K562 (cell line): Measurements from ENCODE around the gene SLC25A40. TPM values are rescaled to one million over a fixed set of nuclear protein-coding genes. Genes with fewer than 3 reads are reported as not detected.
A peak's percentile ranks its signal among the peaks of the same experiment; 100 is the strongest.

Experiments
- CREM ChIP-seq: IDR thresholded peaks from 2 replicates; pipeline ENCODE4 v1.6.1; 2014; ENCODE audit warnings: antibody characterized with exemption, low read depth
- GTF2E2 ChIP-seq: fragments of 200-800 bp; sonication (Bioruptor generic); IDR thresholded peaks from 2 replicates; pipeline ENCODE4 v1.6.1; 2016; ENCODE audit warnings: missing genetic modification characterization, missing compliant biosample characterization
- HOXB6 ChIP-seq: fragments of 250-450 bp; sonication (Bioruptor Pico); IDR thresholded peaks from 2 replicates; pipeline ENCODE4 v1.5.1; 2022; ENCODE audit warnings: mild to moderate bottlenecking, borderline replicate concordance
- JUND ChIP-seq, 2 experiments: IDR thresholded peaks; 2 replicates in 1 of 2; 3 replicates in 1 of 2; pipeline ENCODE4 v1.6.1; 2011; ENCODE audit warnings: borderline replicate concordance in 2 of 2, low read depth in 2 of 2, low read length in 2 of 2, improper control_type of control experiment in 1 of 2, missing biosample characterization in 1 of 2, missing genetic modification characterization in 1 of 2, missing genetic modification reagents in 1 of 2
- KLF16 ChIP-seq: IDR thresholded peaks from 2 replicates; pipeline ENCODE4 v1.6.1; 2016; ENCODE audit warnings: antibody characterized with exemption
- LARP7 ChIP-seq: fragments of 450-650 bp; IDR thresholded peaks from 2 replicates; pipeline ENCODE4 v1.6.1; 2016
- MTA1 ChIP-seq: fragments of 450-650 bp; IDR thresholded peaks from 2 replicates; pipeline ENCODE4 v1.6.1; 2017; ENCODE audit warnings: borderline replicate concordance
- NFIX ChIP-seq: fragments of 250-450 bp; sonication (Bioruptor Pico); IDR thresholded peaks from 2 replicates; pipeline ENCODE4 v1.4.0; 2020; ENCODE audit warnings: low read depth, mild to moderate bottlenecking, moderate library complexity
- RBBP5 ChIP-seq: fragments of 200-600 bp; sonication (generic); IDR thresholded peaks from 2 replicates; pipeline ENCODE4 v1.6.1; 2012; ENCODE audit warnings: borderline replicate concordance, mild to moderate bottlenecking, low read length, control low read depth, inconsistent platforms; ENCODE audit not compliant: insufficient read depth, poor library complexity, severe bottlenecking
- TAL1 ChIP-seq: fragments of 450-650 bp; IDR thresholded peaks from 2 replicates; pipeline ENCODE4 v1.6.1; 2016; ENCODE audit warnings: mild to moderate bottlenecking
- TSC22D4 ChIP-seq: fragments of 450-650 bp; IDR thresholded peaks from 2 replicates; pipeline ENCODE4 v1.6.1; 2016; ENCODE audit warnings: missing genetic modification characterization, missing biosample characterization, control low read depth
- ZNF121 ChIP-seq: sonication (generic); formaldehyde crosslinking; conservative IDR thresholded peaks from 2 replicates; pipeline ENCODE4 v1.8.0; 2022; ENCODE audit warnings: missing genetic modification reagents
- ZZZ3 ChIP-seq: fragments of 450-650 bp; IDR thresholded peaks from 2 replicates; pipeline ENCODE4 v1.6.1; 2016; ENCODE audit warnings: antibody characterized with exemption, mild to moderate bottlenecking, moderate library complexity
- polyA plus RNA-seq, 8 experiments: library from polyadenylated mRNA; depleted of rRNA in 4 of 8; stranded (reverse) in 5 of 8; unstranded in 3 of 8; fragments of >200 nt; fragmentation: Nextera tagmentation in 2 of 8; fragmentation: Illumina TruSeq in 1 of 8; extraction: Ambion mirVana in 2 of 8; extraction: Trizol in 1 of 8; gene quantifications; 2 replicates each; pipeline versions ENCODE4 v1.2.1 to v1.2.3, GENCODE V29; 2011 to 2014; ENCODE audit warnings: inconsistent platforms in 1 of 8, missing spikeins in 1 of 8
- total RNA-seq, 7 experiments: library from RNA; depleted of rRNA in 6 of 7; stranded (reverse); fragments of >200 nt in 6 of 7; fragmentation: Illumina TruSeq in 2 of 7; extraction: Trizol in 2 of 7; gene quantifications; 2 replicates each; pipeline versions ENCODE4 v1.2.1 to v1.2.3, GENCODE V29; 2011 to 2021; ENCODE audit warnings: low replicate concordance in 1 of 7
- TF ChIP-seq, protein P1 (sequence below), 2 experiments: IDR thresholded peaks; 2 replicates each; pipeline ENCODE4 v1.6.1; 2012; ENCODE audit warnings: improper control_type of control experiment in 2 of 2, low read depth in 2 of 2, low read length in 2 of 2, borderline replicate concordance in 1 of 2
- TF ChIP-seq, protein P2 (sequence below), 2 experiments: fragments of 150-350 bp in 1 of 2; IDR thresholded peaks; 2 replicates each; pipeline ENCODE4 v1.6.1; 2012 to 2016; ENCODE audit warnings: low read depth in 2 of 2, low read length in 2 of 2, mild to moderate bottlenecking in 1 of 2, moderate library complexity in 1 of 2
- TF ChIP-seq, protein P3 (sequence below): fragments of 250-450 bp; sonication (Bioruptor Pico); IDR thresholded peaks from 2 replicates; pipeline ENCODE4 v1.8.0; 2022; ENCODE audit warnings: moderate library complexity, mild to moderate bottlenecking, inconsistent platforms
- TF ChIP-seq, protein P4 (sequence below): sonication (generic); formaldehyde crosslinking; IDR thresholded peaks from 2 replicates; pipeline ENCODE4 v1.8.1; 2023; ENCODE audit warnings: mild to moderate bottlenecking, missing genetic modification reagents

SLC25A40 gene
- total and polyA plus RNA-seq, 9 of the 15 experiments (the other 6 are each of a cell fraction or from before 2014, with no cell fraction given), result 6.7 to 44.0 (median 26.5) TPM

DNA sequence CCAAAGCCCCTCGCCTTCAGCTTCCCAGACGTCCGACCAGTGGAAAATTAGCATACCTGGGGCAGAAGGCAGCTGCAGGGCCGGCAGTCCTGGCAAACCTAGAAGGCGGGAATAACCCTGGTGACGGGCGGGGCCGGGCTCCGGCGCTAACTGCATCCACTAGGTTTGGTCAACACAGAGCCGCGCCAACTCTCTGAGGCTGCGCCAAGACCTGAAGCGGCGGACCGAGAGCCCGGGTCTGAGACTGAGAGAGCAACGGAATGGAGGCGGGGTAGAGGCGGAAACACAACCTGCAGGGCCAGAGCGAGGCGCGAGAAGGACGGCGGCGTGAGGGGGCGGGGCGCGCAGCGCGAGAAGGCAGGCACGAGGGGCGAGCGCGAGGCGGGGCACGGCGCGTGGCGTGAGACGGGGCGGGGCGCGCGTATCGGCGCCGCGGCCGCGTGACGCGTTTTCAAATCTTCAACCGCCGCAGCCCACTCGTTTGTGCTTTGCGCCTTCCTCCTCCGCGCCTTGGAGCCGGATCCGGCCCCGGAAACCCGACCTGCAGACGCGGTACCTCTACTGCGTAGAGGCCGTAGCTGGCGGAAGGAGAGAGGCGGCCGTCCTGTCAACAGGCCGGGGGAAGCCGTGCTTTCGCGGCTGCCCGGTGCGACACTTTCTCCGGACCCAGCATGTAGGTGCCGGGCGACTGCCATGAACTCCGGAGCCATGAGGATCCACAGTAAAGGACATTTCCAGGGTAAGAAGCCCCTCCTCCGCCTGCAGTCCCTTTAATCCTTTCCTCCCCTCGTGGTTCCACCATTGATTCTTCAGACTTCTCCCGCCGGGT is at the start of gene SLC25A40, which contains the start of gene DBF4 (continued):
- peak; percentile 93 for TF ChIP-seq CREM
- peak; percentile 6; the same call in 1 of the 2 replicates for TF ChIP-seq JUND (IDR thresholded peaks at IDR 0.05; ENCODE audit: borderline replicate concordance, low read depth, low read length)
- TF ChIP-seq JUND (tag; IDR thresholded peaks at IDR 0.05; ENCODE audit: borderline replicate concordance, low read depth, low read length), result peak; percentile 32; the same call in 1 of the 3 replicates
- TF ChIP-seq, protein P1, sequence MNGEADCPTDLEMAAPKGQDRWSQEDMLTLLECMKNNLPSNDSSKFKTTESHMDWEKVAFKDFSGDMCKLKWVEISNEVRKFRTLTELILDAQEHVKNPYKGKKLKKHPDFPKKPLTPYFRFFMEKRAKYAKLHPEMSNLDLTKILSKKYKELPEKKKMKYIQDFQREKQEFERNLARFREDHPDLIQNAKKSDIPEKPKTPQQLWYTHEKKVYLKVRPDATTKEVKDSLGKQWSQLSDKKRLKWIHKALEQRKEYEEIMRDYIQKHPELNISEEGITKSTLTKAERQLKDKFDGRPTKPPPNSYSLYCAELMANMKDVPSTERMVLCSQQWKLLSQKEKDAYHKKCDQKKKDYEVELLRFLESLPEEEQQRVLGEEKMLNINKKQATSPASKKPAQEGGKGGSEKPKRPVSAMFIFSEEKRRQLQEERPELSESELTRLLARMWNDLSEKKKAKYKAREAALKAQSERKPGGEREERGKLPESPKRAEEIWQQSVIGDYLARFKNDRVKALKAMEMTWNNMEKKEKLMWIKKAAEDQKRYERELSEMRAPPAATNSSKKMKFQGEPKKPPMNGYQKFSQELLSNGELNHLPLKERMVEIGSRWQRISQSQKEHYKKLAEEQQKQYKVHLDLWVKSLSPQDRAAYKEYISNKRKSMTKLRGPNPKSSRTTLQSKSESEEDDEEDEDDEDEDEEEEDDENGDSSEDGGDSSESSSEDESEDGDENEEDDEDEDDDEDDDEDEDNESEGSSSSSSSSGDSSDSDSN (IDR thresholded peaks at IDR 0.05; ENCODE audit: borderline replicate concordance in 1 of 2, low read depth in 2 of 2, low read length in 2 of 2), result peak in 1 of 2 experiments; percentile 98; a peak in 3 of 4 replicates
- peak; percentile 7; the same call in 1 of the 2 replicates for TF ChIP-seq KLF16
- TF ChIP-seq TAL1, result no peak
- TF ChIP-seq NFIX (CRISPR knock-in tag), result no peak
- TF ChIP-seq, protein P2, sequence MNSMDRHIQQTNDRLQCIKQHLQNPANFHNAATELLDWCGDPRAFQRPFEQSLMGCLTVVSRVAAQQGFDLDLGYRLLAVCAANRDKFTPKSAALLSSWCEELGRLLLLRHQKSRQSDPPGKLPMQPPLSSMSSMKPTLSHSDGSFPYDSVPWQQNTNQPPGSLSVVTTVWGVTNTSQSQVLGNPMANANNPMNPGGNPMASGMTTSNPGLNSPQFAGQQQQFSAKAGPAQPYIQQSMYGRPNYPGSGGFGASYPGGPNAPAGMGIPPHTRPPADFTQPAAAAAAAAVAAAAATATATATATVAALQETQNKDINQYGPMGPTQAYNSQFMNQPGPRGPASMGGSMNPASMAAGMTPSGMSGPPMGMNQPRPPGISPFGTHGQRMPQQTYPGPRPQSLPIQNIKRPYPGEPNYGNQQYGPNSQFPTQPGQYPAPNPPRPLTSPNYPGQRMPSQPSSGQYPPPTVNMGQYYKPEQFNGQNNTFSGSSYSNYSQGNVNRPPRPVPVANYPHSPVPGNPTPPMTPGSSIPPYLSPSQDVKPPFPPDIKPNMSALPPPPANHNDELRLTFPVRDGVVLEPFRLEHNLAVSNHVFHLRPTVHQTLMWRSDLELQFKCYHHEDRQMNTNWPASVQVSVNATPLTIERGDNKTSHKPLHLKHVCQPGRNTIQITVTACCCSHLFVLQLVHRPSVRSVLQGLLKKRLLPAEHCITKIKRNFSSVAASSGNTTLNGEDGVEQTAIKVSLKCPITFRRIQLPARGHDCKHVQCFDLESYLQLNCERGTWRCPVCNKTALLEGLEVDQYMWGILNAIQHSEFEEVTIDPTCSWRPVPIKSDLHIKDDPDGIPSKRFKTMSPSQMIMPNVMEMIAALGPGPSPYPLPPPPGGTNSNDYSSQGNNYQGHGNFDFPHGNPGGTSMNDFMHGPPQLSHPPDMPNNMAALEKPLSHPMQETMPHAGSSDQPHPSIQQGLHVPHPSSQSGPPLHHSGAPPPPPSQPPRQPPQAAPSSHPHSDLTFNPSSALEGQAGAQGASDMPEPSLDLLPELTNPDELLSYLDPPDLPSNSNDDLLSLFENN (IDR thresholded peaks at IDR 0.05; ENCODE audit: low read depth in 2 of 2, low read length in 2 of 2), result no peak; a peak in 1 of 4 replicates
- TF ChIP-seq RBBP5, result peak; percentile 78
- TF ChIP-seq LARP7, result no peak
- TF ChIP-seq ZNF121, result no peak
- peak; percentile 68 for TF ChIP-seq GTF2E2 (tag)
- TF ChIP-seq, protein P3, sequence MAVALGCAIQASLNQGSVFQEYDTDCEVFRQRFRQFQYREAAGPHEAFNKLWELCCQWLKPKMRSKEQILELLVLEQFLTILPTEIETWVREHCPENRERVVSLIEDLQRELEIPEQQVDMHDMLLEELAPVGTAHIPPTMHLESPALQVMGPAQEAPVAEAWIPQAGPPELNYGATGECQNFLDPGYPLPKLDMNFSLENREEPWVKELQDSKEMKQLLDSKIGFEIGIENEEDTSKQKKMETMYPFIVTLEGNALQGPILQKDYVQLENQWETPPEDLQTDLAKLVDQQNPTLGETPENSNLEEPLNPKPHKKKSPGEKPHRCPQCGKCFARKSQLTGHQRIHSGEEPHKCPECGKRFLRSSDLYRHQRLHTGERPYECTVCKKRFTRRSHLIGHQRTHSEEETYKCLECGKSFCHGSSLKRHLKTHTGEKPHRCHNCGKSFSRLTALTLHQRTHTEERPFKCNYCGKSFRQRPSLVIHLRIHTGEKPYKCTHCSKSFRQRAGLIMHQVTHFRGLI (CRISPR knock-in tag), result no peak
- peak; percentile 27; the same call in 1 of the 2 replicates for TF ChIP-seq MTA1
- TF ChIP-seq TSC22D4 (tag), result no peak
- TF ChIP-seq ZZZ3, result no peak
- TF ChIP-seq, protein P4, sequence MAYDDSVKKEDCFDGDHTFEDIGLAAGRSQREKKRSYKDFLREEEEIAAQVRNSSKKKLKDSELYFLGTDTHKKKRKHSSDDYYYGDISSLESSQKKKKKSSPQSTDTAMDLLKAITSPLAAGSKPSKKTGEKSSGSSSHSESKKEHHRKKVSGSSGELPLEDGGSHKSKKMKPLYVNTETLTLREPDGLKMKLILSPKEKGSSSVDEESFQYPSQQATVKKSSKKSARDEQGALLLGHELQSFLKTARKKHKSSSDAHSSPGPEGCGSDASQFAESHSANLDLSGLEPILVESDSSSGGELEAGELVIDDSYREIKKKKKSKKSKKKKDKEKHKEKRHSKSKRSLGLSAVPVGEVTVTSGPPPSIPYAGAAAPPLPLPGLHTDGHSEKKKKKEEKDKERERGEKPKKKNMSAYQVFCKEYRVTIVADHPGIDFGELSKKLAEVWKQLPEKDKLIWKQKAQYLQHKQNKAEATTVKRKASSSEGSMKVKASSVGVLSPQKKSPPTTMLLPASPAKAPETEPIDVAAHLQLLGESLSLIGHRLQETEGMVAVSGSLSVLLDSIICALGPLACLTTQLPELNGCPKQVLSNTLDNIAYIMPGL (CRISPR knock-in tag), result peak; percentile 30; the same call in 1 of the 2 replicates
- no peak for TF ChIP-seq HOXB6
